Measurements from ENCODE around the gene STRIP1. TPM values are rescaled to one million over a fixed set of nuclear protein-coding genes. Genes with fewer than 3 reads are reported as not detected.

STRIP1 gene
- polyA plus RNA-seq, 1 of the 3 experiments (the other 2 are of a cell fraction): 34.6 TPM

DNA sequence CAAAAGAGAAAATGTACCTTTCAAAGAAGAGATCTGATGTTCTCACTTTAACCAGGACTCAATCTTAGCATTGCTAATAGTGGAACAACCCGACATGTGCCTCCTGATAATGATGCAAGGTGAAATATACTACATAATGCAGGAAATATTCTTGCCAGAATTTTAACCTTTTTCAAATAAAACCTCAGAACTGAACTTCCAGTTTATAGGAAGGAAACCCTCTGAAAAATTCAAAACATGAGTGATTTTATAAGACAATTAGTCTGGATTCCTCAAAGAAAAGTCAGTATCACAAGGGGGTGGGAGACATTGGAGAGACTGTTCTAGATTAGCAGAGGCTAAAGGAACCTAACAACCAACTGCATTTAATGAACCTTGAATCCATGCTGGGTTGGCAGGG, 31.7 kb upstream of the STRIP1 start:
- CTCF ChIA-PET: interaction anchor here (1.2 to 2.2 kb wide), 3 partner anchors 8 to 19 kb away, joined by 6 to 8 read pairs (median 7); partner anchors contain the start of gene AHCYL1
- POLR2A ChIA-PET: no interaction called here
- H3K27ac ChIP-seq (ENCODE audit: low read depth in 2 of 2, low read length in 1 of 2): peak overlapping the region; percentile 77 to 92
- H3K4me1 ChIP-seq (ENCODE audit: control insufficient read depth in 1 of 2, insufficient read depth in 2 of 2, low read depth in 1 of 2, low read length in 1 of 2): peaks cover 26 to 30% of the 10 kb centered on the region in 2 experiments; a peak in 3 of 4 replicates
- H3K36me3 ChIP-seq (replicated peaks in 1 of 2; ENCODE audit: control insufficient read depth in 1 of 2, insufficient read depth in 2 of 2, low read length in 1 of 2): peaks cover 3 to 8% of the 10 kb centered on the region in 2 experiments
- H2AFZ ChIP-seq (ENCODE audit: low read depth): no peak overlapping the region
- H3K4me2 ChIP-seq: peak overlapping the region; percentile 70; the same call in 1 of the 2 replicates
- H3K4me3 ChIP-seq (ENCODE audit: low read depth in 2 of 2, low read length in 1 of 2): no peak overlapping the region
- no peak for DNase-seq
- no peaks in the 10 kb centered on the region for H3K27me3 ChIP-seq (ENCODE audit: insufficient read depth)
- peaks cover 30% of the 10 kb centered on the region for H3F3A ChIP-seq (replicated peaks; ENCODE audit: insufficient read depth)
- TF ChIP-seq FOXM1 (IDR thresholded peaks at IDR 0.05; ENCODE audit: low read depth): no peak
- no peak for TF ChIP-seq RAD21 (IDR thresholded peaks at IDR 0.05; ENCODE audit: low read length)
- no peak for TF ChIP-seq TCF12 (IDR thresholded peaks at IDR 0.05)
- no peak for TF ChIP-seq JUND (IDR thresholded peaks at IDR 0.05)
- TF ChIP-seq, protein P1, sequence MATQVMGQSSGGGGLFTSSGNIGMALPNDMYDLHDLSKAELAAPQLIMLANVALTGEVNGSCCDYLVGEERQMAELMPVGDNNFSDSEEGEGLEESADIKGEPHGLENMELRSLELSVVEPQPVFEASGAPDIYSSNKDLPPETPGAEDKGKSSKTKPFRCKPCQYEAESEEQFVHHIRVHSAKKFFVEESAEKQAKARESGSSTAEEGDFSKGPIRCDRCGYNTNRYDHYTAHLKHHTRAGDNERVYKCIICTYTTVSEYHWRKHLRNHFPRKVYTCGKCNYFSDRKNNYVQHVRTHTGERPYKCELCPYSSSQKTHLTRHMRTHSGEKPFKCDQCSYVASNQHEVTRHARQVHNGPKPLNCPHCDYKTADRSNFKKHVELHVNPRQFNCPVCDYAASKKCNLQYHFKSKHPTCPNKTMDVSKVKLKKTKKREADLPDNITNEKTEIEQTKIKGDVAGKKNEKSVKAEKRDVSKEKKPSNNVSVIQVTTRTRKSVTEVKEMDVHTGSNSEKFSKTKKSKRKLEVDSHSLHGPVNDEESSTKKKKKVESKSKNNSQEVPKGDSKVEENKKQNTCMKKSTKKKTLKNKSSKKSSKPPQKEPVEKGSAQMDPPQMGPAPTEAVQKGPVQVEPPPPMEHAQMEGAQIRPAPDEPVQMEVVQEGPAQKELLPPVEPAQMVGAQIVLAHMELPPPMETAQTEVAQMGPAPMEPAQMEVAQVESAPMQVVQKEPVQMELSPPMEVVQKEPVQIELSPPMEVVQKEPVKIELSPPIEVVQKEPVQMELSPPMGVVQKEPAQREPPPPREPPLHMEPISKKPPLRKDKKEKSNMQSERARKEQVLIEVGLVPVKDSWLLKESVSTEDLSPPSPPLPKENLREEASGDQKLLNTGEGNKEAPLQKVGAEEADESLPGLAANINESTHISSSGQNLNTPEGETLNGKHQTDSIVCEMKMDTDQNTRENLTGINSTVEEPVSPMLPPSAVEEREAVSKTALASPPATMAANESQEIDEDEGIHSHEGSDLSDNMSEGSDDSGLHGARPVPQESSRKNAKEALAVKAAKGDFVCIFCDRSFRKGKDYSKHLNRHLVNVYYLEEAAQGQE (IDR thresholded peaks at IDR 0.05; ENCODE audit: low read depth, low read length): no peak
- TF ChIP-seq RCOR1 (IDR thresholded peaks at IDR 0.05; ENCODE audit: low read length): no peak
- TF ChIP-seq YY1 (IDR thresholded peaks at IDR 0.05; ENCODE audit: low read depth): no peak
- no peak for TF ChIP-seq NFIC (IDR thresholded peaks at IDR 0.05; ENCODE audit: borderline replicate concordance)
- H3K9me3 ChIP-seq: no peaks in the 10 kb centered on the region
- peaks cover 4% of the 10 kb centered on the region; the same call in 1 of the 2 replicates for H4K20me1 ChIP-seq (ENCODE audit: insufficient read depth)
- peaks cover 80% of the 10 kb centered on the region for H3K79me2 ChIP-seq (ENCODE audit: insufficient read depth)
- no peaks in the 10 kb centered on the region for H3K9me2 ChIP-seq
- no peak overlapping the region; the same call in 1 of the 2 replicates for H3K9ac ChIP-seq
- 89% methylated on average over 1 of the region's 1 CpG for WGBS (ENCODE audit: low lambda C conversion rate)

- Histone ChIP-seq H2AFZ (ENCODE audit: low read depth) (no peak overlapping the region), H3K36me3 (replicated peaks in 1 of 2; ENCODE audit: control insufficient read depth in 1 of 2, insufficient read depth in 2 of 2, low read length in 1 of 2) (peaks cover 3 to 7% of the 10 kb centered on the region in 2 experiments), H3K9me2 (no peaks in the 10 kb centered on the region), H3K4me1 (ENCODE audit: control insufficient read depth in 1 of 2, insufficient read depth in 2 of 2, low read depth in 1 of 2, low read length in 1 of 2) (peaks cover 26 to 30% of the 10 kb centered on the region in 2 experiments; a peak in 3 of 4 replicates), H3K9me3 (no peaks in the 10 kb centered on the region), H3F3A (replicated peaks; ENCODE audit: insufficient read depth) (peaks cover 30% of the 10 kb centered on the region), H3K4me3 (ENCODE audit: low read depth in 2 of 2, low read length in 1 of 2) (peak overlapping the region; percentile 20 to 27; a peak in 3 of 4 replicates), H3K4me2 (peak overlapping the region; percentile 70), H3K79me2 (ENCODE audit: insufficient read depth) (peaks cover 85% of the 10 kb centered on the region), H3K9ac (peak overlapping the region; percentile 51; the same call in 1 of the 2 replicates), H3K27me3 (ENCODE audit: insufficient read depth) (no peaks in the 10 kb centered on the region), H4K20me1 (ENCODE audit: insufficient read depth) (peaks cover 4% of the 10 kb centered on the region; the same call in 1 of the 2 replicates), H3K27ac (ENCODE audit: low read depth in 2 of 2, low read length in 1 of 2) (peak overlapping the region; percentile 77 to 92)
- CTCF ChIA-PET: interaction anchor here (0.6 to 1.1 kb wide), 3 partner anchors 8 to 227 kb away, joined by 3 to 4 read pairs (median 4); no protein-coding TSS in a partner anchor
- 7% methylated on average over 8 of the region's 8 CpGs for WGBS (ENCODE audit: low lambda C conversion rate)
- peak; percentile 58 for TF ChIP-seq MAX (IDR thresholded peaks at IDR 0.05; ENCODE audit: low read depth)
- 0 out of 2 replicates have a peak, but pooled peaks have one; percentile 11 for TF ChIP-seq TAF1 (IDR thresholded peaks at IDR 0.05; ENCODE audit: borderline replicate concordance, low read depth, low read length)
- TF ChIP-seq TEAD4 (IDR thresholded peaks at IDR 0.05; ENCODE audit: borderline replicate concordance, insufficient read depth): no peak
- no peak for TF ChIP-seq IRF3 (IDR thresholded peaks at IDR 0.05; ENCODE audit: low read depth, low read length)
- TF ChIP-seq FOSL2 (IDR thresholded peaks at IDR 0.05; ENCODE audit: borderline replicate concordance, low read depth): peak; percentile 67
- peak; percentile 49; the same call in 1 of the 2 replicates for TF ChIP-seq SIN3A (IDR thresholded peaks at IDR 0.05; ENCODE audit: borderline replicate concordance, low read depth, low read length)
- no peak for TF ChIP-seq SMC3 (IDR thresholded peaks at IDR 0.05; ENCODE audit: low read depth, low read length)
- peak; percentile 39; the same call in 1 of the 2 replicates for TF ChIP-seq NFIC (IDR thresholded peaks at IDR 0.05; ENCODE audit: borderline replicate concordance)
- TF ChIP-seq, protein P2, sequence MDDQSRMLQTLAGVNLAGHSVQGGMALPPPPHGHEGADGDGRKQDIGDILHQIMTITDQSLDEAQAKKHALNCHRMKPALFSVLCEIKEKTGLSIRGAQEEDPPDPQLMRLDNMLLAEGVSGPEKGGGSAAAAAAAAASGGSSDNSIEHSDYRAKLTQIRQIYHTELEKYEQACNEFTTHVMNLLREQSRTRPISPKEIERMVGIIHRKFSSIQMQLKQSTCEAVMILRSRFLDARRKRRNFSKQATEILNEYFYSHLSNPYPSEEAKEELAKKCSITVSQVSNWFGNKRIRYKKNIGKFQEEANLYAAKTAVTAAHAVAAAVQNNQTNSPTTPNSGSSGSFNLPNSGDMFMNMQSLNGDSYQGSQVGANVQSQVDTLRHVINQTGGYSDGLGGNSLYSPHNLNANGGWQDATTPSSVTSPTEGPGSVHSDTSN (IDR thresholded peaks at IDR 0.05): peak; percentile 18; the same call in 1 of the 2 replicates
- TF ChIP-seq EP300 (IDR thresholded peaks at IDR 0.05; ENCODE audit: borderline replicate concordance in 1 of 2, low read depth in 1 of 2, low read length in 1 of 2): 0 out of 4 replicates have a peak, but pooled peaks of 1 of the 2 experiments have one; percentile 33
- peak; percentile 18; the same call in 1 of the 2 replicates for TF ChIP-seq ELF1 (IDR thresholded peaks at IDR 0.05)
- no peak for TF ChIP-seq NRF1 (IDR thresholded peaks at IDR 0.05; ENCODE audit: low read depth, low read length)
- TF ChIP-seq TCF12 (IDR thresholded peaks at IDR 0.05): peak; percentile 74
- no peak for TF ChIP-seq FOXJ3 (CRISPR knock-in tag; IDR thresholded peaks at IDR 0.05)
- no peak for DNase-seq
- POLR2A ChIA-PET: no interaction called here
Measured at GRCh38 chr1:110003747-110004428, 30.5 kb upstream of the STRIP1 start.
